KOPT-K1 (cell line): ENCODE results near the gene SH3PXD2B.

ENCODE experiments used
- H3K27ac ChIP-seq: fragments of 200-600 bp; sonication (generic); 2 replicates; pipeline ENCODE4 v1.5.1; 2016; ENCODE audit warnings: antibody characterized with exemption, mild to moderate bottlenecking, low read depth, low read length; ENCODE audit not compliant: poor library complexity, severe bottlenecking
- H3K36me3 ChIP-seq: fragments of 200-600 bp; sonication (generic); 2 replicates; pipeline ENCODE4 v1.5.1; 2017; ENCODE audit warnings: antibody characterized with exemption, mild to moderate bottlenecking, low read length, moderate library complexity; ENCODE audit not compliant: insufficient read depth
- H3K9me3 ChIP-seq: fragments of 200-600 bp; sonication (generic); 2 replicates; pipeline ENCODE4 v1.5.1; 2017; ENCODE audit warnings: antibody characterized with exemption, low read length, mild to moderate bottlenecking; ENCODE audit not compliant: insufficient read depth, poor library complexity, severe bottlenecking

Gene SH3PXD2B

GRCh38 chr5:172454358-172455086 is at the start of gene SH3PXD2B:
Gene SH3PXD2B, minus strand, starts transcription at chr5:172454525. Its CDS starts 173 bp downstream, at chr5:172454352.
- no peaks in the 10 kb centered on the region for H3K9me3 ChIP-seq
- H3K27ac ChIP-seq, result no peak within 1 kb of the TSS
- H3K36me3 ChIP-seq, result no peaks in the 10 kb centered on the region

- Histone ChIP-seq H3K27ac (no peak overlapping the region), H3K36me3 (no peaks in the 10 kb centered on the region), H3K9me3 (no peaks in the 10 kb centered on the region)
Measured at GRCh38 chr5:172502969-172503368, 48.6 kb upstream of the SH3PXD2B start.

DNA sequence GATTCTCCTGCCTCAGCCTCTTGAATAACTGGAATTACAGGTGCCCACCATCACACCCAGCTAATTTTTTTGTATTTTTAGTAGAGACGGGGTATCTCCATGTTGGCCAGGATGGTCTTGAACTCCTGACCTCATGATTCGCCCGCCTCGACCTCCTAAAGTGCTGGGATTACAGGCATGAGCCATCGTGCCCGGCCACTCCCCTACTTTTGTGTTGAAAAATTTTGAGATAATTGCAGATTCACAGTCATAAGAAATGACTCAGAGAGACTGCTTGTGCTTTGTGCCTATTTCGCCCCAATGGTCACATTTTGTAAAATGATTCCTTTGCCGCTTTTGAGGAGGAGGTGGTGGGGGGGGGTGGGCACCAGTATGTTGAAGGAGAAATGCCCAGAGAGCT is 48.1 kb upstream of the SH3PXD2B start:
- Histone ChIP-seq H3K27ac (no peak overlapping the region), H3K36me3 (no peaks in the 10 kb centered on the region), H3K9me3 (no peaks in the 10 kb centered on the region)

DNA sequence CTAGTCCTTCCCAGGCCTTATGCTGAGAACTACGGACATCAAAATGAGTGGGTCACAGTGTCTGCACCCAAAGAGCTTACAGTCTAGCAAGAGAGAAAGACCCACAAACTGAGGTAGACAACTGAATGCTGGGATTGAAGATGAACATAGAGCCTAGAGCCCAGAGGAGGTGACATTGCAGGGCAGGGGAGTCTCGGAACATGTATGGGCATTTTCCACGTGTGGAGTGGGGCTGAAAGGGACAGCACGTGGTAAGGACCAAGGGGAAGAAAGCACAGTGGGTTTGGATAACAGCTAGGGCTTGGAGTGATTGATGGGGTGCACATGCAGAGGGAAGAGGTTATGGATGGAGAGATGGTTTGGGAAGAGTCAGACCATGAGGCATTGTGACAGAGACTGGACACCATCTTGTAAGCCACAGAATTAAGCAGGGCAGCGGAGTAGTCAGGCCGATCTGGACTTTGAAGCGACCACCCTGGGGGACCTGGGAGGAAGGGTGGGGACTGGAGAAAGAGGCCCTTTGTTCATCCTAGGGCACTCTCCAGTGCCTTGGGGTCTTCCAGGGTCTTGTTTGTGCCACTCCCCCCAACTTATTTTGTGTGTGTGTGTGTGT is 47.5 kb upstream of the SH3PXD2B start:
- H3K36me3 ChIP-seq, result no peaks in the 10 kb centered on the region
- no peak overlapping the region for H3K27ac ChIP-seq
- H3K9me3 ChIP-seq, result peaks cover 4% of the 10 kb centered on the region

- H3K27ac ChIP-seq, result no peak overlapping the region
- H3K36me3 ChIP-seq, result no peaks in the 10 kb centered on the region
- peaks cover 15% of the 10 kb centered on the region for H3K9me3 ChIP-seq
Measured at GRCh38 chr5:172499287-172499686, 45.0 kb upstream of the SH3PXD2B start.

DNA sequence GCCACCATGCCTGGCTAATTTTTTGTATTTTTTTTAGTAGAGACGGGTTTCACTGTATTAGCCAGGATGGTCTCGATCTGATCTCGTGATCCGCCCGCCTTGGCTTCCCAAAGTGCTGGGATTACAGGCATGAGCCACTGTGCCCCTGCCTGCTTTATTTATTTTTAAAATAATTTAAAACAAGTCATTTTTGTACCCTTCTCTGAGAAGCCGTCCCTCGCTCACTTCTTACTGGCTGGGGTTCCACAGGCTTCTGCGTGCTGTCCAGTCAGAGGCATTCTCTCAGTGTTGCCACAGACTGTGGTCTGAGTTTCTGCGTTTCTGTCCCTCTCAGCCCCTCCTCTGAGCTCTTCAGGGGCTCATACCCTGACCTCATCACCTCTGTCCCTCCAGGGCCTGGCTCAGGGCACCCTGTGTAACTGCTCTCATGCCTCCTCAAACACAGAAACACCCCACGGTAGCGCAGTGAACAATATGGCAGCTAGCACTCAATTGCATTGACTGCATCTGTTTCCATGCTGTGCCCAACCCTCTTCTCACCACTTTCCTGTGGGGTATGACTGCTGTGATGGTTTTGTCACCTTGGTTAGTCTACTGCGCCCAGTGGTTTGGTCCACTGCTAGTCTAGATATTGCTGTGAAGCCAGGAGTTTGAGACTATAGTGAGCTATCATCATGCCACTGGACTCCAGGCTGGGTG is 44.3 kb upstream of the SH3PXD2B start:
- peaks cover 15% of the 10 kb centered on the region for H3K9me3 ChIP-seq
- no peak overlapping the region for H3K27ac ChIP-seq
- no peaks in the 10 kb centered on the region for H3K36me3 ChIP-seq

GRCh38 chr5:172497591-172498255 is 43.4 kb upstream of the SH3PXD2B start:
- Histone ChIP-seq H3K27ac (no peak overlapping the region), H3K9me3 (peaks cover 15% of the 10 kb centered on the region), H3K36me3 (no peaks in the 10 kb centered on the region)

- Histone ChIP-seq H3K36me3 (no peaks in the 10 kb centered on the region), H3K9me3 (peaks cover 15% of the 10 kb centered on the region), H3K27ac (no peak overlapping the region)
Measured at GRCh38 chr5:172496671-172497371, 42.5 kb upstream of the SH3PXD2B start.

- no peak overlapping the region for H3K27ac ChIP-seq
- no peaks in the 10 kb centered on the region for H3K36me3 ChIP-seq
- peaks cover 15% of the 10 kb centered on the region for H3K9me3 ChIP-seq
Measured at GRCh38 chr5:172494630-172495505, 40.5 kb upstream of the SH3PXD2B start.

GRCh38 chr5:172493906-172494305 is 39.6 kb upstream of the SH3PXD2B start:
- H3K9me3 ChIP-seq, result peaks cover 15% of the 10 kb centered on the region
- H3K36me3 ChIP-seq, result no peaks in the 10 kb centered on the region
- no peak overlapping the region for H3K27ac ChIP-seq

GRCh38 chr5:172493461-172493860 is 39.1 kb upstream of the SH3PXD2B start:
- H3K9me3 ChIP-seq, result peaks cover 15% of the 10 kb centered on the region
- H3K36me3 ChIP-seq, result no peaks in the 10 kb centered on the region
- no peak overlapping the region for H3K27ac ChIP-seq

DNA sequence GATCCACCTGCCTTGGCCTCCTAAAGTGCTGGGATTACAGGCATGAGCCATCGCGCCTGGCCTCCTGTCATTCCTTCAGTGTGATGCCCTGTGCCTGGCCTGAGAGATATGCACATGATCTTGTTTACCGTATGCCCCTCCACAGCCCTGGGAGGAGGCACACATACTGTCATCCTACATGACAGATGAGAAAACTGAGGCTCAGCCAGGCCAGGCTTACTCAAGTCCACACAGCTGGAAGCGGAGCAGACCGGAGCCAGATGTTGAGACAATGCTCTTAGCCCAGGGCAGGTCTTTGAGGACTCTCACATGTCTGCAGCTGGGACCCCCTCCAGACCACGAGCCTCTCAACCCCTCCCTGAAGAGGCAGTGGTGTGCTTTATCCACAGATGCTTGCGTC is 38.7 kb upstream of the SH3PXD2B start:
- Histone ChIP-seq H3K36me3 (no peaks in the 10 kb centered on the region), H3K9me3 (peaks cover 15% of the 10 kb centered on the region), H3K27ac (no peak overlapping the region)

GRCh38 chr5:172492097-172492840 is 37.9 kb upstream of the SH3PXD2B start:
- H3K9me3 ChIP-seq, result peaks cover 15% of the 10 kb centered on the region
- no peak overlapping the region for H3K27ac ChIP-seq
- no peaks in the 10 kb centered on the region for H3K36me3 ChIP-seq
